H9 (cell line): Measurements from ENCODE around the gene RNLS. TPM values are rescaled to one million over a fixed set of nuclear protein-coding genes. Genes with fewer than 3 reads are reported as not detected.

Source experiments
- DNase-seq: peaks from one replicate; pipeline ENCODE4 v3.0.0-alpha.2; 2017
- H2AFZ ChIP-seq: one replicate; pipeline ENCODE4 v1.6.1; 2013; ENCODE audit warnings: mild to moderate bottlenecking, low read length, control low read depth, moderate library complexity
- H2AK5ac ChIP-seq: 2 replicates; pipeline ENCODE4 v1.6.1; 2013; ENCODE audit warnings: low read length, control low read depth, mixed read lengths; ENCODE audit not compliant: insufficient read length
- H2BK120ac ChIP-seq: one replicate; pipeline ENCODE4 v1.6.1; 2013; ENCODE audit warnings: low read depth, mild to moderate bottlenecking, low read length, control low read depth, inconsistent platforms; ENCODE audit not compliant: poor library complexity, severe bottlenecking
- H2BK12ac ChIP-seq: 2 replicates; pipeline ENCODE4 v1.6.1; 2013; ENCODE audit warnings: low read length, control low read depth, mixed read lengths, low read depth; ENCODE audit not compliant: insufficient read length
- H2BK15ac ChIP-seq: 2 replicates; pipeline ENCODE4 v1.6.1; 2013; ENCODE audit warnings: low read depth, low read length, control low read depth
- H2BK20ac ChIP-seq: one replicate; pipeline ENCODE4 v1.6.1; 2013; ENCODE audit warnings: low read depth, mild to moderate bottlenecking, low read length, control low read depth, inconsistent platforms; ENCODE audit not compliant: poor library complexity, severe bottlenecking
- H2BK5ac ChIP-seq: 2 replicates; pipeline ENCODE4 v1.6.1; 2013; ENCODE audit warnings: low read length, control low read depth, mixed read lengths; ENCODE audit not compliant: insufficient read length
- H3K14ac ChIP-seq: 2 replicates; pipeline ENCODE4 v1.6.1; 2013; ENCODE audit warnings: low read length, control low read depth; ENCODE audit not compliant: insufficient read depth
- H3K18ac ChIP-seq: 2 replicates; pipeline ENCODE4 v1.6.1; 2013; ENCODE audit warnings: low read depth, mild to moderate bottlenecking, mixed read lengths, low read length, control low read depth; ENCODE audit not compliant: insufficient read length
- H3K23ac ChIP-seq: 2 replicates; pipeline ENCODE4 v1.6.1; 2013; ENCODE audit warnings: low read length, control low read depth, mixed read lengths, low read depth; ENCODE audit not compliant: insufficient read length
- H3K23me2 ChIP-seq: 2 replicates; pipeline ENCODE4 v1.6.1; 2013; ENCODE audit warnings: low read depth, mild to moderate bottlenecking, mixed read lengths, low read length, control low read depth; ENCODE audit not compliant: insufficient read length, poor library complexity, severe bottlenecking
- H3K27ac ChIP-seq: 2 replicates; pipeline ENCODE4 v1.5.1; 2013; ENCODE audit warnings: low read length, control low read depth, mixed read lengths, low read depth; ENCODE audit not compliant: insufficient read length
- H3K27me3 ChIP-seq: 2 replicates; pipeline ENCODE4 v1.6.1; 2013; ENCODE audit warnings: low read length, control low read depth, inconsistent platforms; ENCODE audit not compliant: insufficient read depth
- H3K4ac ChIP-seq: 2 replicates; pipeline ENCODE4 v1.6.1; 2013; ENCODE audit warnings: low read depth, mild to moderate bottlenecking, control low read depth, inconsistent platforms, low read length, moderate library complexity
- H3K4me1 ChIP-seq: 2 replicates; pipeline ENCODE4 v1.6.1; 2013; ENCODE audit warnings: low read length, control low read depth, inconsistent platforms; ENCODE audit not compliant: insufficient read depth
- H3K4me2 ChIP-seq: 2 replicates; pipeline ENCODE4 v1.6.1; 2013; ENCODE audit warnings: low read length, control low read depth, mixed read lengths; ENCODE audit not compliant: insufficient read length, insufficient read depth
- H3K56ac ChIP-seq: 2 replicates; pipeline ENCODE4 v1.6.1; 2013; ENCODE audit warnings: low read depth, mild to moderate bottlenecking, mixed read lengths, low read length, control low read depth; ENCODE audit not compliant: insufficient read length
- H3K79me1 ChIP-seq: 2 replicates; pipeline ENCODE4 v1.6.1; 2013; ENCODE audit warnings: low read depth, mild to moderate bottlenecking, moderate library complexity, low read length, control low read depth, inconsistent platforms; ENCODE audit not compliant: insufficient read depth, poor library complexity, severe bottlenecking
- H3K79me2 ChIP-seq: 2 replicates; pipeline ENCODE4 v1.6.1; 2013; ENCODE audit warnings: low read length, control low read depth, inconsistent platforms; ENCODE audit not compliant: insufficient read depth
- H3K9ac ChIP-seq: 2 replicates; pipeline ENCODE4 v1.6.1; 2013; ENCODE audit warnings: low read length, control low read depth, mixed read lengths; ENCODE audit not compliant: insufficient read length; ENCODE audit errors: extremely low read depth
- H3K9me3 ChIP-seq: one replicate; pipeline ENCODE4 v1.6.1; 2013; ENCODE audit warnings: low read depth, low read length, inconsistent platforms; ENCODE audit not compliant: control insufficient read depth
- H3T11ph ChIP-seq: one replicate; pipeline ENCODE4 v1.6.1; 2013; ENCODE audit warnings: mild to moderate bottlenecking, low read length, control low read depth, inconsistent platforms
- H4K20me1 ChIP-seq: one replicate; pipeline ENCODE4 v1.6.1; 2013; ENCODE audit not compliant: control insufficient read depth, insufficient read length, insufficient read depth
- H4K5ac ChIP-seq: 2 replicates; pipeline ENCODE4 v1.6.1; 2013; ENCODE audit warnings: low read depth, mild to moderate bottlenecking, mixed read lengths, low read length, control low read depth; ENCODE audit not compliant: insufficient read length
- H4K8ac ChIP-seq: replicated peaks from 2 replicates; pipeline ENCODE4 v1.6.1; 2013; ENCODE audit warnings: low read length, control low read depth, mixed read lengths, low read depth; ENCODE audit not compliant: insufficient read length
- H4K91ac ChIP-seq: 2 replicates; pipeline ENCODE4 v1.6.1; 2013; ENCODE audit warnings: low read depth, mild to moderate bottlenecking, moderate library complexity, mixed read lengths, low read length, control low read depth; ENCODE audit not compliant: insufficient read length
- H3K27ac Mint-ChIP-seq, 3 experiments: 2 replicates in 2 of 3; 3 replicates in 1 of 3; pipeline ENCODE4 v1.8.0; 2020 to 2021; ENCODE audit warnings: mixed read lengths in 3 of 3, mild to moderate bottlenecking in 1 of 3, moderate library complexity in 1 of 3
- H3K27me3 Mint-ChIP-seq: 2 replicates; pipeline ENCODE4 v1.8.0; 2021; ENCODE audit warnings: low read depth, mild to moderate bottlenecking, moderate library complexity, mixed read lengths
- H3K36me3 Mint-ChIP-seq, 3 experiments: 2 replicates in 2 of 3; 3 replicates in 1 of 3; pipeline ENCODE4 v1.8.0; 2020 to 2021; ENCODE audit warnings: low read depth in 3 of 3, mixed read lengths in 3 of 3; ENCODE audit not compliant: insufficient read depth in 1 of 3
- H3K4me1 Mint-ChIP-seq, 2 experiments: 2 replicates each; pipeline ENCODE4 v1.8.0; 2020; ENCODE audit warnings: mixed read lengths in 2 of 2
- H3K4me3 Mint-ChIP-seq, 2 experiments: 2 replicates in 1 of 2; 3 replicates in 1 of 2; pipeline ENCODE4 v1.8.0; 2020 to 2021; ENCODE audit warnings: mild to moderate bottlenecking in 2 of 2, mixed read lengths in 2 of 2, moderate library complexity in 1 of 2
- H3K9me3 Mint-ChIP-seq, 2 experiments: 2 replicates in 1 of 2; 3 replicates in 1 of 2; pipeline ENCODE4 v1.8.0; 2020; ENCODE audit warnings: mild to moderate bottlenecking in 2 of 2, mixed read lengths in 2 of 2, moderate library complexity in 1 of 2
- WGBS: extraction: QIAGEN DNeasy Blood & Tissue Kit; methylation state at CpG from one replicate; pipeline ENCODE4 v1.1.7; 2013; ENCODE audit warnings: missing lambda C conversion rate, low lambda C conversion rate, mixed read lengths; ENCODE audit not compliant: insufficient read length; ENCODE audit errors: extremely low coverage; 5-methylcytosine and 5-hydroxymethylcytosine counted together
- total RNA-seq: library from RNA; stranded (reverse); gene quantifications from 2 replicates; pipeline ENCODE4 v1.2.1, GENCODE V29; 2021
- TF ChIP-seq, protein P1 (sequence below): fragments of 200-600 bp; sonication (generic); conservative IDR thresholded peaks from 3 replicates; pipeline ENCODE4 v1.8.0; 2021; ENCODE audit warnings: antibody characterized with exemption, mild to moderate bottlenecking

The RNLS gene
- total RNA-seq, 1 experiment from 2014 or later, result 7.5 TPM

DNA sequence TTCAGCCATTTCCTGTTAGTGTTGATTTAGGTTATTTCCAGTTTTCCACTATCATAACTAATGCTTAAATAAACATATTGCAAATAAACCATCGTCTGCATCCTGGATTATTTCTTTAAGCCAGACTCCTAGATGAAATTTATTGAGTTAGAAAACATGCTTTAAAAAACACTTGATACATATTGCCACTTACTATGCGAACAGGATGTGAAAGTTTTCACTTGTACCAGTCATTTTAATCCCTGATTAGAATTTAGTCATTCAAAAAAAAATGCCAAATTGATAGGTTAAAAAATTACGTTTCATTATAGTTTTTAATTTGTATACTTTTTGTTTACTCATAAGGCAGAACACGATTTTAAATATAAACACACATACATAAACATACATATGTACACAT, 309.6 kb downstream of the RNLS start:
- no peak overlapping the region for H2AK5ac ChIP-seq
- Mint-ChIP-seq H3K27me3 (no peaks in the 10 kb centered on the region), H3K27ac (no peak overlapping the region), H3K9me3 (no peaks in the 10 kb centered on the region), H3K4me1 (no peaks in the 10 kb centered on the region), H3K36me3 (no peaks in the 10 kb centered on the region), H3K4me3 (no peak overlapping the region)
- no peaks in the 10 kb centered on the region for H3K23me2 ChIP-seq
- H2BK120ac ChIP-seq, result no peak overlapping the region
- no CpG with 5 or more reads among the region's 4 CpGs for WGBS
- no peaks in the 10 kb centered on the region for H3K4me1 ChIP-seq
- H3K9me3 ChIP-seq, result no peaks in the 10 kb centered on the region
- no peak overlapping the region for H3K4me2 ChIP-seq
- no peak overlapping the region for H3K23ac ChIP-seq
- H2BK20ac ChIP-seq, result no peak overlapping the region
- H3K56ac ChIP-seq, result no peak overlapping the region
- no peak overlapping the region for H2BK5ac ChIP-seq
- DNase-seq, result no peak
- H3K18ac ChIP-seq, result no peak overlapping the region
- H3K27ac ChIP-seq, result no peak overlapping the region
- no peaks in the 10 kb centered on the region for H4K20me1 ChIP-seq
- H2AFZ ChIP-seq, result no peak overlapping the region
- H3K4ac ChIP-seq, result no peak overlapping the region
- no peak overlapping the region for H4K5ac ChIP-seq
- H3T11ph ChIP-seq, result no peak overlapping the region
- H3K79me2 ChIP-seq, result no peaks in the 10 kb centered on the region
- TF ChIP-seq, protein P1, sequence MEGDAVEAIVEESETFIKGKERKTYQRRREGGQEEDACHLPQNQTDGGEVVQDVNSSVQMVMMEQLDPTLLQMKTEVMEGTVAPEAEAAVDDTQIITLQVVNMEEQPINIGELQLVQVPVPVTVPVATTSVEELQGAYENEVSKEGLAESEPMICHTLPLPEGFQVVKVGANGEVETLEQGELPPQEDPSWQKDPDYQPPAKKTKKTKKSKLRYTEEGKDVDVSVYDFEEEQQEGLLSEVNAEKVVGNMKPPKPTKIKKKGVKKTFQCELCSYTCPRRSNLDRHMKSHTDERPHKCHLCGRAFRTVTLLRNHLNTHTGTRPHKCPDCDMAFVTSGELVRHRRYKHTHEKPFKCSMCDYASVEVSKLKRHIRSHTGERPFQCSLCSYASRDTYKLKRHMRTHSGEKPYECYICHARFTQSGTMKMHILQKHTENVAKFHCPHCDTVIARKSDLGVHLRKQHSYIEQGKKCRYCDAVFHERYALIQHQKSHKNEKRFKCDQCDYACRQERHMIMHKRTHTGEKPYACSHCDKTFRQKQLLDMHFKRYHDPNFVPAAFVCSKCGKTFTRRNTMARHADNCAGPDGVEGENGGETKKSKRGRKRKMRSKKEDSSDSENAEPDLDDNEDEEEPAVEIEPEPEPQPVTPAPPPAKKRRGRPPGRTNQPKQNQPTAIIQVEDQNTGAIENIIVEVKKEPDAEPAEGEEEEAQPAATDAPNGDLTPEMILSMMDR, result no peak
- H3K27me3 ChIP-seq, result no peaks in the 10 kb centered on the region
- H3K14ac ChIP-seq, result no peak overlapping the region
- H4K91ac ChIP-seq, result no peak overlapping the region
- H3K9ac ChIP-seq, result no peak overlapping the region
- no peak overlapping the region for H4K8ac ChIP-seq
- H3K79me1 ChIP-seq, result no peaks in the 10 kb centered on the region
- H2BK15ac ChIP-seq, result no peak overlapping the region
- no peak overlapping the region for H2BK12ac ChIP-seq
